CD4-positive, CD25-positive, alpha-beta regulatory T cell (primary cell): ENCODE data around the gene RAD51B. TPM values are rescaled to one million over a fixed set of nuclear protein-coding genes. Genes with fewer than 3 reads are reported as not detected.

ENCODE experiments used
- ATAC-seq, 2 donors: fragments of 150-1000 bp; cut with Tn5 transposase; one replicate each; pipeline ENCODE4 v1.10.0; 2021; ENCODE audit warnings: low read depth in 2 of 2, moderate number of reproducible peaks in 2 of 2, moderate library complexity in 1 of 2
- DNase-seq, 3 donors: peaks; one replicate each; pipeline versions ENCODE4 v3.0.0 to v3.0.0-alpha.2; 2012 to 2022; ENCODE audit warnings: mixed read lengths in 1 of 3
- H3K27ac ChIP-seq: one replicate; pipeline ENCODE4 v1.7.0; 2013; ENCODE audit warnings: mild to moderate bottlenecking, low read length; ENCODE audit not compliant: insufficient read depth, poor library complexity, severe bottlenecking
- H3K27me3 ChIP-seq: one replicate; pipeline ENCODE4 v1.7.0; 2013; ENCODE audit warnings: low read length; ENCODE audit not compliant: control insufficient read depth, insufficient read depth
- H3K36me3 ChIP-seq: one replicate; pipeline ENCODE4 v1.7.0; 2013; ENCODE audit warnings: mild to moderate bottlenecking, low read length, moderate library complexity; ENCODE audit not compliant: control insufficient read depth, insufficient read depth
- H3K4me1 ChIP-seq: 2 replicates; pipeline ENCODE4 v1.7.0; 2013; ENCODE audit warnings: mild to moderate bottlenecking, low read length; ENCODE audit not compliant: insufficient read depth, control insufficient read depth, poor library complexity, severe bottlenecking
- H3K4me3 ChIP-seq: one replicate; pipeline ENCODE4 v1.7.0; 2013; ENCODE audit warnings: low read depth, mild to moderate bottlenecking, low read length, moderate library complexity
- H3K9me3 ChIP-seq, 2 experiments: 1 replicate in 1 of 2; 2 replicates in 1 of 2; pipeline ENCODE4 v1.7.0; 2013; ENCODE audit warnings: low read length in 2 of 2, mild to moderate bottlenecking in 1 of 2, moderate library complexity in 1 of 2; ENCODE audit not compliant: control insufficient read depth in 2 of 2
- H3K27ac Mint-ChIP-seq, 3 donors: one replicate each; pipeline ENCODE4 v1.8.0; 2020 to 2022; ENCODE audit warnings: mild to moderate bottlenecking in 3 of 3, mixed read lengths in 3 of 3, moderate library complexity in 2 of 3
- H3K27me3 Mint-ChIP-seq: one replicate; pipeline ENCODE4 v1.8.0; 2022; ENCODE audit warnings: mild to moderate bottlenecking, mixed read lengths
- H3K36me3 Mint-ChIP-seq: one replicate; pipeline ENCODE4 v1.8.0; 2020; ENCODE audit warnings: mixed read lengths
- H3K4me1 Mint-ChIP-seq, 4 donors: one replicate each; pipeline ENCODE4 v1.8.0; 2020 to 2022; ENCODE audit warnings: mixed read lengths in 4 of 4, mild to moderate bottlenecking in 1 of 4
- H3K4me3 Mint-ChIP-seq, 4 donors: one replicate each; pipeline ENCODE4 v1.8.0; 2020 to 2022; ENCODE audit warnings: mild to moderate bottlenecking in 4 of 4, mixed read lengths in 4 of 4, moderate library complexity in 3 of 4
- H3K9me3 Mint-ChIP-seq, 7 donors: one replicate each; pipeline ENCODE4 v1.8.0; 2020 to 2022; ENCODE audit warnings: mixed read lengths in 7 of 7, mild to moderate bottlenecking in 3 of 7, moderate library complexity in 2 of 7
- polyA plus RNA-seq, 4 donors: library from polyadenylated mRNA; unstranded; fragments of 300-500 nt; fragmentation: Illumina TruSeq; gene quantifications; one replicate each; pipeline ENCODE4 v1.2.3, GENCODE V29; 2021
- total RNA-seq: library from RNA; stranded (reverse); gene quantifications from one replicate; pipeline ENCODE4 v1.2.3, GENCODE V29; 2022

Gene RAD51B
- total and polyA plus RNA-seq, 5 donors from 2014 or later, result 19.1 to 40.2 (median 28.1) TPM

DNA sequence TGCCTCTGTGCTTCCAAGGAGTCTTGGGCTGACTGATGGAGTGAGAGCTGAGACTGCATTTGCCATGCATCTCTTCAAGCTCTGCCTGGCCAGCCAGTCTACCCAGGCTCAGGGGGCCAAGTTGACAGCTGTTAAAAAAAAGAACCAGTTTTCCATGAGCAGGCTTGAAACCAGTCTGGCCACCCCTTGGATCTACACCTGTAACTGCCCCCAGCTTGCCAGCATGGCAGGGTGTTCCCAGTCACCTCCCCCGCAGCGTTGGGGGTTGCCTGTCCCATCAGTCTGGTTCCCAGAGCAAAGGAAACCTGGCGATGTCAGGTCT, 770.6 kb downstream of the RAD51B start:
- Mint-ChIP-seq H3K4me3 (no peak overlapping the region), H3K9me3 (no peaks in the 10 kb centered on the region), H3K4me1 (peaks cover 0 to 10% (median 8%) of the 10 kb centered on the region in 4 donors), H3K36me3 (no peaks in the 10 kb centered on the region), H3K27me3 (no peaks in the 10 kb centered on the region), H3K27ac (peak overlapping the region in 1 of 3 donors; percentile 37)
- ATAC-seq (no peak), DNase-seq (no peak)
- Histone ChIP-seq H3K27ac (no peak overlapping the region), H3K4me3 (no peak overlapping the region), H3K4me1 (no peaks in the 10 kb centered on the region), H3K27me3 (no peaks in the 10 kb centered on the region), H3K36me3 (no peaks in the 10 kb centered on the region), H3K9me3 (no peaks in the 10 kb centered on the region)

GRCh38 chr14:68591786-68592185, 772.2 kb downstream of the RAD51B start:
- no peak overlapping the region for H3K27ac ChIP-seq
- ATAC-seq (no peak), DNase-seq (no peak)
- no peaks in the 10 kb centered on the region for H3K9me3 ChIP-seq
- no peaks in the 10 kb centered on the region for H3K4me1 ChIP-seq
- Mint-ChIP-seq H3K4me1 (peaks cover 0 to 10% (median 8%) of the 10 kb centered on the region in 4 donors), H3K27ac (peak overlapping the region in 1 of 3 donors; percentile 67), H3K9me3 (no peaks in the 10 kb centered on the region), H3K4me3 (no peak overlapping the region), H3K36me3 (no peaks in the 10 kb centered on the region), H3K27me3 (no peaks in the 10 kb centered on the region)
- no peaks in the 10 kb centered on the region for H3K36me3 ChIP-seq
- H3K27me3 ChIP-seq, result no peaks in the 10 kb centered on the region
- H3K4me3 ChIP-seq, result no peak overlapping the region

- DNase-seq, result no peak
- peak overlapping the region in 1 of 3 donors; percentile 5 for H3K27ac Mint-ChIP-seq
- no peaks in the 10 kb centered on the region for H3K4me1 ChIP-seq
Observed at GRCh38 chr14:68592948-68593556, 773.5 kb downstream of the RAD51B start.

DNA sequence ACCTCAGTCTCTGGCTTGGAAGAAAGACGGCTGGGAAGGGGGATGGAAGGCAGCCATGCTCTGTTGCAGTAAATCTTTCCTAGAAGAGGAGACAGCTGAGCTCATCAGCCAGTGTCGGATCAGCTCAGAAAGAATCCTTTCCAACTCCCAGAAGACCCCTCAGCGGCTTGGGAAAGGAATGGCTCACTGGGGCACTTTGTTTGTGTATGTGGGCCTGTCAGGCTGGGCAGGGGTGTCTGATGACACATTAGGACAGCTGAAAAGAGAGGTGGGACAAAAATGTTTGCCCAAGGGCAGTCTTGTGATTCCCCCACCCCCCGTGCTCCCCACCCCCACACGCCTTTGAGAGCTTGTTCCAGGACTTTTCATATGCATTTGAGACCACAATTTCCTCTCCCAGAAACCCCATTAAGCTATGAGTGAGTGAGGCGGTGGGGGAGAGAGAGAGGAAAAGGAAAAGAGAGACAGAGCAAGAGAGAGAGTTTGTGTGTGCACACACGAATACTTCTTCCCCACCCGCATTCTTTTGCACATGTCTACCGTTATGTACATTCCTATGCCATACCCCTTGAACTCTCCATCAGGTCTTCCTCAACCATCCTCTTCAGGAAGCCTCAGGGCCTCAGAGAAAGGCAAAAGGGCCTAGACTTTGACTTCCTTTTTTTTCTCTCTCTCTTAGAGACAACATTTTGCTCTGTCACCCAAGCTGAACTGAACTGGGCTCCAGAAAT, 774.4 kb downstream of the RAD51B start:
- Mint-ChIP-seq H3K36me3 (no peaks in the 10 kb centered on the region), H3K27ac (peak overlapping the region; percentile 20 to 91 (median 78)), H3K27me3 (no peaks in the 10 kb centered on the region), H3K4me1 (peaks cover 0 to 10% (median 8%) of the 10 kb centered on the region in 4 donors), H3K9me3 (peaks cover 0 to 2% (median 0%) of the 10 kb centered on the region in 7 donors), H3K4me3 (peak overlapping the region in 1 of 4 donors; percentile 43)
- Histone ChIP-seq H3K27ac (no peak overlapping the region), H3K9me3 (no peaks in the 10 kb centered on the region), H3K4me1 (no peaks in the 10 kb centered on the region), H3K36me3 (no peaks in the 10 kb centered on the region), H3K27me3 (no peaks in the 10 kb centered on the region), H3K4me3 (no peak overlapping the region)
- DNase-seq (no peak), ATAC-seq (no peak)

More at GRCh38 chr14:68592948-68593556, 773.5 kb downstream of the RAD51B start:
- no peaks in the 10 kb centered on the region for H3K27me3 Mint-ChIP-seq
- no peaks in the 10 kb centered on the region for H3K36me3 ChIP-seq
- no peaks in the 10 kb centered on the region for H3K9me3 ChIP-seq
- no peak for ATAC-seq
- peaks cover 0 to 2% (median 0%) of the 10 kb centered on the region in 7 donors for H3K9me3 Mint-ChIP-seq
- no peaks in the 10 kb centered on the region for H3K36me3 Mint-ChIP-seq
- no peak overlapping the region for H3K27ac ChIP-seq
- H3K4me1 Mint-ChIP-seq, result peaks cover 0 to 10% (median 8%) of the 10 kb centered on the region in 4 donors
- no peak overlapping the region for H3K4me3 ChIP-seq
- no peaks in the 10 kb centered on the region for H3K27me3 ChIP-seq
- H3K4me3 Mint-ChIP-seq, result no peak overlapping the region

- Histone ChIP-seq H3K36me3 (no peaks in the 10 kb centered on the region), H3K4me1 (no peaks in the 10 kb centered on the region), H3K4me3 (no peak overlapping the region), H3K9me3 (no peaks in the 10 kb centered on the region), H3K27me3 (no peaks in the 10 kb centered on the region), H3K27ac (no peak overlapping the region)
- peaks cover 0 to 2% (median 0%) of the 10 kb centered on the region in 7 donors for H3K9me3 Mint-ChIP-seq
- peaks cover 0 to 10% (median 6%) of the 10 kb centered on the region in 4 donors for H3K4me1 Mint-ChIP-seq
- no peaks in the 10 kb centered on the region for H3K36me3 Mint-ChIP-seq
- H3K27ac Mint-ChIP-seq, result peak overlapping the region in 2 of 3 donors; percentile 61 to 91
- DNase-seq (no peak), ATAC-seq (no peak)
- H3K4me3 Mint-ChIP-seq, result no peak overlapping the region
- H3K27me3 Mint-ChIP-seq, result no peaks in the 10 kb centered on the region
Observed at GRCh38 chr14:68594737-68595380, 775.3 kb downstream of the RAD51B start.

- no peak overlapping the region for H3K4me3 ChIP-seq
- H3K4me1 ChIP-seq, result no peaks in the 10 kb centered on the region
- no peaks in the 10 kb centered on the region for H3K9me3 ChIP-seq
- H3K4me3 Mint-ChIP-seq, result no peak overlapping the region
- no peaks in the 10 kb centered on the region for H3K36me3 Mint-ChIP-seq
- H3K27me3 ChIP-seq, result no peaks in the 10 kb centered on the region
- no peaks in the 10 kb centered on the region for H3K36me3 ChIP-seq
- no peak overlapping the region for H3K27ac ChIP-seq
- no peaks in the 10 kb centered on the region for H3K27me3 Mint-ChIP-seq
- ATAC-seq (no peak), DNase-seq (no peak)
- peaks cover 0 to 2% (median 0%) of the 10 kb centered on the region in 7 donors for H3K9me3 Mint-ChIP-seq
- peaks cover 0 to 10% (median 5%) of the 10 kb centered on the region in 4 donors for H3K4me1 Mint-ChIP-seq
- no peak overlapping the region for H3K27ac Mint-ChIP-seq
Observed at GRCh38 chr14:68596211-68596610, 776.6 kb downstream of the RAD51B start.

DNA sequence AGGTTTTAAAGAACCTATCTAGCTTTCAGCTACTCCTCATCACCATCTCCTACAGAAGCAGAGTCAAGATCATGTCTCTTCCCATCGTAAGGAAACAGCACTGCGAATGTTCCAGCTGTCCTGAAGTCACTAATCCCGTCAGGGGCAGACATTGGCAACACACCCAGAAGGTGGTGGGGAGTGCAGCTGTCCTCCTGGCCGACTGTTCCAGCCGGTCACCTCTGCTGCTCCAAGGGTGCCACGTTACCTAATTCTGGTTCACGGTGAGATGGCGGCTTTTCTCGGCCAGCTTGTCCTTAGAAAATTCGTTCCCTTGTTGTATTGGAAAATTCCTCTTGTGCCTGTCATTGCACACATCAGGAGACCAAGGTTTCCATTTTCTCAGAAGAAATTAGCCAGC, 777.1 kb downstream of the RAD51B start:
- Mint-ChIP-seq H3K9me3 (peaks cover 0 to 2% (median 0%) of the 10 kb centered on the region in 7 donors), H3K4me1 (peaks cover 0 to 10% (median 5%) of the 10 kb centered on the region in 4 donors), H3K4me3 (no peak overlapping the region), H3K27me3 (no peaks in the 10 kb centered on the region), H3K36me3 (peaks cover 2% of the 10 kb centered on the region), H3K27ac (no peak overlapping the region)
- ATAC-seq, result no peak
- Histone ChIP-seq H3K4me3 (no peak overlapping the region), H3K27ac (no peak overlapping the region), H3K36me3 (no peaks in the 10 kb centered on the region), H3K27me3 (no peaks in the 10 kb centered on the region), H3K9me3 (no peaks in the 10 kb centered on the region), H3K4me1 (no peaks in the 10 kb centered on the region)
- DNase-seq, result no peak
